H4 (cell line): ENCODE results near the gene PODNL1. TPM values are rescaled to one million over a fixed set of nuclear protein-coding genes. Genes with fewer than 3 reads are reported as not detected.
A peak's percentile ranks its signal among the peaks of the same experiment; 100 is the strongest.

Experiments used
- DNase-seq: peaks from one replicate; pipeline ENCODE4 v3.0.0-alpha.2; 2015; ENCODE audit warnings: low spot score
- total RNA-seq: library from RNA; depleted of rRNA; stranded (reverse); fragments of >200 nt; shearing (Covaris generic); gene quantifications from 2 replicates; pipeline ENCODE4 v1.2.3, GENCODE V29; 2014; rRNA removed

The PODNL1 gene
- total RNA-seq, 1 experiment from 2014 or later = 4.9 TPM

DNA sequence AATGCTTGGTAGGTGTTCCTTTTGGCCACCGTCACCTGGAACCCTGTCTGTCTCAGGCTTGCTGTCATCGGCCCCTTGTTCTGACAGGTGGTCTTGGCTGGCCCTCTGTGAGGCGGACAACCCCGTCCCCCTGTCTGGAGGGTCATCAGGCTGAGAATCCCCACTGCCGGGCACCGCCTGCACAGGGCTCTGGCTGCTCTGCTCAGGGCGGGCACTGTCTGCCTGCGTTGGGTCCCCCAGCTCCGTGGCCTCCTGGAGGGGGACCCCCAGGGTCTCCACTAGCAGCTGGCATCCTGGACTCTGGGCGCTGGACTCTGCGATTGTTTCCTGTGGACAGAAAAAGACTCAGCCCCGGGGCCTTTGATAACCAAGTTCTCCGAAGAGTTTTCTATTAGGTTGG is 48.1 kb downstream of the PODNL1 start:
- DNase-seq = no peak

DNA sequence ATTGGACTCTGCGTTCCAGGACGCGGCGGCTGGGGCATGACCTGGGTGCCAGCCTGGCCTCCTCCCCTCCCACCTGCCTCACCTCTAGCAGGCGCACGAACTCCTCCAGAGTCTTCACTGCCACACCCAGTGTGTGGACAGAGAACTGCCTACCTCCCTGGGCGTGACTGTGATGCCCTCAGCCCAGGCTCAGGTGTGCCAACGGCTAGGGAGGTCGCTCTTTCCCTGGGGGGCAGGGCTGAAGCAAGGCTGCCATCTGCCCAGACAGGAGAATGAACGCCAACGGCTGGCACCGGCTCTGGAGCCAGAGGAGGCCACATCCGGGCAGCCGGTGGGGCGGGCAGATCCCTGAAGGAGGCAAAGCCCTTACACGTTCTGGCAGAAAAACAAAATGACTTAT is 49.9 kb downstream of the PODNL1 start:
- DNase-seq = no peak

GRCh38 chr19:13887517-13887916 is 50.7 kb downstream of the PODNL1 start:
- no peak for DNase-seq

- no peak for DNase-seq
Observed at GRCh38 chr19:13887018-13887436, 51.2 kb downstream of the PODNL1 start.

- no peak for DNase-seq
Observed at GRCh38 chr19:13885826-13886365, 52.3 kb downstream of the PODNL1 start.

- no peak for DNase-seq
Observed at GRCh38 chr19:13884726-13885591, 53.3 kb downstream of the PODNL1 start.

- DNase-seq = no peak
Observed at GRCh38 chr19:13883516-13884064, 54.6 kb downstream of the PODNL1 start.

DNA sequence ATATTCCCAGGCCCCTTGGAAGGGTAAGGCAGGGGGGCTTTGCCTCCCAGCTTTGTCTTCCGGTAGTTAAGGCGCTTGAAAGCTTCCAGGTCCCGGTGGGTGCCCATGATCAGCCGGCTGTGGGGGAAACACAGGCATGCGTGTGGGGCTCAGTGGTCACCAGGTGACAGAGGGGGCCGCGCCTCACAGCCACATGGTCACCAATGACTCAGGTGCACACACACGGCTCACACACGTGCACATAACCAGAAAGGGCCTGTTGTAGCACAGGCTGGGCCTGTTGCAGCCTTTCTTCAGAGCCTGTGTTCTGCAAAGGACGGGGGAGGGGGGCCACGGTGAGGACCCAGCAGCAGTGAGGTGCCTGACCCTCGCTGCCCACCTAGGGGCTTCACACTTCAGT is 55.4 kb downstream of the PODNL1 start:
- no peak for DNase-seq

- no peak for DNase-seq
Observed at GRCh38 chr19:13882419-13882795, 55.8 kb downstream of the PODNL1 start.

DNA sequence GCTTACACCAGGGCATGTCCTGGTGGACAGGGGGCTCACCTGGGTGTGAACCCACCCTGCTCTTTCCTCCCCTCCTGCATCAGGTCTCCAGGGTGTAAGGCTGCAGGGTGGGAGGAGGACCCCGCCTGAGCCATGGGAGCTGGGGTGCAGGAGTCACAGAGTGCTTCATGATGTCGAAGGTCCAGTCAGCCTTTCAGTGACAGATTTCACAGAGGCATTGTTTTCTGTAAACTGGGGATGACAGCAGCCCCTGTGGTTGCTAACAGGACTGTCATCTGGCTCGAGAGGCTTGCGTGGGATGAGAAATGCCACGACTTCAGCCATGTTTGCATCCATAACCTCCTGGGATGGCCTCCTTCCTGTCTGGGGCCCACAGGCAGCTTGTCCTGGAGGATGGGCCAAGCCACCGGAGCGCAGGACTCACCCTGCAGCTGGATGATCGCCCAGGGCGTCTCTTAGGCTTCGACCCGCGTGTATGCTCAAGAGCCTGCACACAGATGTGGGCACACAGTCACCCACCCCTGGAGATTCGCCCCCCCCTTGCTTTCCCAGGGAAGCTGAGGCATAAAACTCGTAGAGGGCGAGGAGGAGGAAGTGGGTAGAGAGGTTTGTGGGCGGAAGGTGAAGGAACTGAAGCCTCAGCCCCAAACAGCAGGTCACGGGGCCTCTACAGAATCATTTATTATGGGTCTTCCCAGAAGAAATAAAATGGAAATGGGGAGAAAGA is 56.4 kb downstream of the PODNL1 start:
- peak; percentile 48 for DNase-seq

DNA sequence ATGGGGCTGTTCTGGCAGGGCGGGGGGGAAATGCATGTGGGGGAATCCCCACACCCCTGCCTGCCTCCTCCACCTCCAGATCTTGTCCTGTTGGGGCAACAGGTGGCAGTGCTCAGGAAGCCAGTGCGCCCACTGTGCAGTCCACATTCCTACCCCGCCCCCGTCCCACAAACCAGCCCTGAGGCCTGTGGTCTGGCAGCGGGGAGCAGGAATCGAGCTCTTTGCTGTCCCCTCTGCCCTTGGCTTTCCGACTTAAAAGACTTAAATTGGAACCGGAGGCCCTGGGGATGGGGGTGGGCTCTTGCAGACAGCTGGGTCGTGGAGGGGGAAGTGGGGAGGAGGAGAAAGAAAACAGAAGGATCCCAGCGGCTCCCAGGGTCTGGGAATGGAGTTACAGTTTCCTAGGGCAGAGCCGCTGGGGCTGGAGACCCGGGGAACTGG is 56.9 kb downstream of the PODNL1 start:
- DNase-seq = peak; percentile 78

Other genes starting within 250 kb of the PODNL1 start
- gene MRI1, start 173.9 kb downstream of the PODNL1 start, total RNA-seq = 19.8 and 31.9 TPM in 2 replicates
- 306 and 385 TPM in 2 replicates for gene C19orf53, start 164.0 kb downstream of the PODNL1 start, total RNA-seq
- gene ZSWIM4, start 143.0 kb downstream of the PODNL1 start, total RNA-seq = 1.3 and 5.7 TPM in 2 replicates
- not detected in 2 replicates for gene NANOS3, start 61.3 kb downstream of the PODNL1 start, total RNA-seq
- 2.3 and 5.3 TPM in 2 replicates for gene BRME1, start 32.3 kb downstream of the PODNL1 start, total RNA-seq
- gene CC2D1A, start 32.2 kb downstream of the PODNL1 start, total RNA-seq = 13.5 and 14.9 TPM in 2 replicates
- 13.8 and 14.2 TPM in 2 replicates for gene DCAF15, start 14.1 kb upstream of the PODNL1 start, total RNA-seq
- 1.1 and 2.0 TPM in 2 replicates for gene RFX1, start 67.9 kb upstream of the PODNL1 start, total RNA-seq
- gene RLN3, start 89.7 kb upstream of the PODNL1 start, total RNA-seq = not detected in 2 replicates
- gene IL27RA, start 93.3 kb upstream of the PODNL1 start, total RNA-seq = 13.9 and 15.0 TPM in 2 replicates
- 1.4 and 2.0 TPM in 2 replicates for gene PALM3, start 123.7 kb upstream of the PODNL1 start, total RNA-seq
- gene MISP3, start 134.4 kb upstream of the PODNL1 start, total RNA-seq = 0.35 and 3.3 TPM in 2 replicates
- not detected in 2 replicates for gene C19orf67, start 147.4 kb upstream of the PODNL1 start, total RNA-seq
- 20.0 and 21.8 TPM in 2 replicates for gene SAMD1, start 152.3 kb upstream of the PODNL1 start, total RNA-seq
- gene PRKACA, start 179.3 kb upstream of the PODNL1 start, total RNA-seq = 36.9 and 48.1 TPM in 2 replicates
- gene ASF1B, start 198.2 kb upstream of the PODNL1 start, total RNA-seq = 77.7 and 77.8 TPM in 2 replicates